Liver (tissue), 9 donors: ENCODE data around the gene AP5B1. TPM values are rescaled to one million over a fixed set of nuclear protein-coding genes. Genes with fewer than 3 reads are reported as not detected.

Experiments used
- DNase-seq: peaks from one replicate; pipeline ENCODE4 v3.0.0-alpha.2; 2017; ENCODE audit warnings: low spot score
- H3K27ac ChIP-seq, 2 donors: one replicate each; pipeline ENCODE4 v1.7.0; 2013; ENCODE audit warnings: inconsistent platforms in 2 of 2, low read length in 2 of 2, control low read depth in 1 of 2, low read depth in 1 of 2, mild to moderate bottlenecking in 1 of 2
- H3K27me3 ChIP-seq, 4 donors: one replicate each; pipeline versions ENCODE4 v1.6.1 to v1.7.0; 2013; ENCODE audit warnings: low read length in 3 of 4, inconsistent platforms in 1 of 4, mild to moderate bottlenecking in 1 of 4, moderate library complexity in 1 of 4; ENCODE audit not compliant: control insufficient read depth in 4 of 4, insufficient read depth in 4 of 4
- H3K36me3 ChIP-seq, 4 donors: one replicate each; pipeline versions ENCODE4 v1.6.1 to v1.7.0; 2013; ENCODE audit warnings: low read length in 3 of 4, mild to moderate bottlenecking in 3 of 4, low read depth in 1 of 4, moderate library complexity in 1 of 4; ENCODE audit not compliant: control insufficient read depth in 4 of 4, insufficient read depth in 3 of 4
- H3K4me1 ChIP-seq, 4 donors: one replicate each; pipeline versions ENCODE4 v1.6.1 to v1.7.0; 2013; ENCODE audit warnings: low read length in 3 of 4, mild to moderate bottlenecking in 3 of 4, moderate library complexity in 1 of 4; ENCODE audit not compliant: control insufficient read depth in 4 of 4, insufficient read depth in 4 of 4
- H3K4me3 ChIP-seq, 3 donors: one replicate each; pipeline versions ENCODE4 v1.6.1 to v1.7.0; 2013; ENCODE audit warnings: low read length in 3 of 3, control low read depth in 1 of 3, low read depth in 1 of 3, mild to moderate bottlenecking in 1 of 3
- H3K9ac ChIP-seq, 2 donors: one replicate each; pipeline ENCODE4 v1.7.0; 2013; ENCODE audit warnings: low read length in 2 of 2, mild to moderate bottlenecking in 2 of 2, moderate library complexity in 2 of 2, control low read depth in 1 of 2, low read depth in 1 of 2
- H3K9me3 ChIP-seq, 4 donors: one replicate each; pipeline versions ENCODE4 v1.6.1 to v1.7.0; 2013; ENCODE audit warnings: low read length in 3 of 4; ENCODE audit not compliant: control insufficient read depth in 4 of 4
- CTCF ChIP-seq: fragments of 150-350 bp; IDR thresholded peaks from 2 replicates; pipeline ENCODE4 v1.5.1; 2017; ENCODE audit warnings: improper control_type of control experiment, low read depth, low read length; ENCODE audit not compliant: missing input control
- EGR1 ChIP-seq, 2 donors: IDR thresholded peaks; 2 replicates each; pipeline ENCODE4 v1.6.1; 2016 to 2018; ENCODE audit warnings: antibody characterized with exemption in 2 of 2, low read depth in 2 of 2
- FOXA1 ChIP-seq: IDR thresholded peaks from 2 replicates; pipeline ENCODE4 v1.6.1; 2016; ENCODE audit warnings: antibody characterized with exemption
- FOXA2 ChIP-seq: IDR thresholded peaks from 2 replicates; pipeline ENCODE4 v1.6.1; 2016; ENCODE audit warnings: antibody characterized with exemption
- GABPA ChIP-seq, 2 donors: IDR thresholded peaks in 1 of 2; conservative IDR thresholded peaks in 1 of 2; 2 replicates each; pipeline ENCODE4 v1.6.1; 2016; ENCODE audit warnings: antibody characterized with exemption in 2 of 2, mild to moderate bottlenecking in 1 of 2, moderate library complexity in 1 of 2
- HNF4A ChIP-seq, 2 donors: conservative IDR thresholded peaks; 2 replicates each; pipeline ENCODE4 v1.6.1; 2016; ENCODE audit warnings: antibody characterized with exemption in 2 of 2, mild to moderate bottlenecking in 2 of 2
- HNF4G ChIP-seq: IDR thresholded peaks from 2 replicates; pipeline ENCODE4 v1.6.1; 2016; ENCODE audit warnings: antibody characterized with exemption
- JUND ChIP-seq, 2 donors: IDR thresholded peaks; 2 replicates each; pipeline ENCODE4 v1.6.1; 2016; ENCODE audit warnings: antibody characterized with exemption in 2 of 2
- RAD21 ChIP-seq, 2 donors: IDR thresholded peaks; 2 replicates each; pipeline ENCODE4 v1.6.1; 2016; ENCODE audit warnings: antibody characterized with exemption in 2 of 2, mild to moderate bottlenecking in 2 of 2
- REST ChIP-seq: IDR thresholded peaks from 2 replicates; pipeline ENCODE4 v1.6.1; 2016; ENCODE audit warnings: antibody characterized with exemption, mild to moderate bottlenecking
- RXRA ChIP-seq, 2 donors: IDR thresholded peaks; 2 replicates each; pipeline ENCODE4 v1.6.1; 2017 to 2018; ENCODE audit warnings: antibody characterized with exemption in 2 of 2, mild to moderate bottlenecking in 1 of 2
- SP1 ChIP-seq: IDR thresholded peaks from 2 replicates; pipeline ENCODE4 v1.6.1; 2018; ENCODE audit warnings: antibody characterized with exemption, mild to moderate bottlenecking
- TAF1 ChIP-seq: conservative IDR thresholded peaks from 2 replicates; pipeline ENCODE4 v1.6.1; 2016; ENCODE audit warnings: antibody characterized with exemption, mild to moderate bottlenecking
- WGBS: extraction: QIAGEN DNeasy Blood & Tissue Kit; methylation state at CpG from one replicate; pipeline ENCODE4 v1.1.7; 2013; 5-methylcytosine and 5-hydroxymethylcytosine counted together
- polyA plus RNA-seq, 2 donors: library from polyadenylated mRNA; stranded (reverse) in 1 of 2; unstranded in 1 of 2; fragments of 200-250 nt in 1 of 2; fragments of >200 nt in 1 of 2; fragmentation: Nextera tagmentation in 1 of 2; extraction: Ambion mirVana in 1 of 2; gene quantifications; one replicate each; pipeline versions ENCODE4 v1.2.1 to v1.2.3, GENCODE V29; 2013 to 2015
- total RNA-seq, 2 donors: library from RNA; depleted of rRNA; stranded (reverse); fragments of >200 nt; gene quantifications; one replicate each; pipeline ENCODE4 v1.2.3, GENCODE V29; 2014
- TF ChIP-seq, protein P1 (sequence below): IDR thresholded peaks from 2 replicates; pipeline ENCODE4 v1.6.1; 2016; ENCODE audit warnings: antibody characterized with exemption
- donor health status: healthy.
- donor health status: healthy.
- donor health status: healthy.
- donor health status: healthy.
- donor health status: healthy.

Gene AP5B1
- total and polyA plus RNA-seq, 4 donors, result 2.0 to 10.8 (median 5.0) TPM

- peak in 1 of 2 donors; percentile 30 for TF ChIP-seq HNF4A (conservative IDR thresholded peaks at IDR 0.05)
- no peak for TF ChIP-seq RXRA (IDR thresholded peaks at IDR 0.05)
- Histone ChIP-seq H3K9me3 (no peaks in the 10 kb centered on the region), H3K36me3 (no peaks in the 10 kb centered on the region), H3K27ac (no peak overlapping the region), H3K4me3 (peak overlapping the region in 1 of 3 donors; percentile 33), H3K9ac (no peak overlapping the region), H3K4me1 (peaks cover 8 to 23% (median 15%) of the 10 kb centered on the region in 4 donors), H3K27me3 (peaks cover 0 to 9% (median 2%) of the 10 kb centered on the region in 4 donors)
- no peak for DNase-seq
- WGBS, result 5% methylated on average over 64 of the region's 64 CpGs
Measured at GRCh38 chr11:65787649-65788622, 7.2 kb upstream of the AP5B1 start.

DNA sequence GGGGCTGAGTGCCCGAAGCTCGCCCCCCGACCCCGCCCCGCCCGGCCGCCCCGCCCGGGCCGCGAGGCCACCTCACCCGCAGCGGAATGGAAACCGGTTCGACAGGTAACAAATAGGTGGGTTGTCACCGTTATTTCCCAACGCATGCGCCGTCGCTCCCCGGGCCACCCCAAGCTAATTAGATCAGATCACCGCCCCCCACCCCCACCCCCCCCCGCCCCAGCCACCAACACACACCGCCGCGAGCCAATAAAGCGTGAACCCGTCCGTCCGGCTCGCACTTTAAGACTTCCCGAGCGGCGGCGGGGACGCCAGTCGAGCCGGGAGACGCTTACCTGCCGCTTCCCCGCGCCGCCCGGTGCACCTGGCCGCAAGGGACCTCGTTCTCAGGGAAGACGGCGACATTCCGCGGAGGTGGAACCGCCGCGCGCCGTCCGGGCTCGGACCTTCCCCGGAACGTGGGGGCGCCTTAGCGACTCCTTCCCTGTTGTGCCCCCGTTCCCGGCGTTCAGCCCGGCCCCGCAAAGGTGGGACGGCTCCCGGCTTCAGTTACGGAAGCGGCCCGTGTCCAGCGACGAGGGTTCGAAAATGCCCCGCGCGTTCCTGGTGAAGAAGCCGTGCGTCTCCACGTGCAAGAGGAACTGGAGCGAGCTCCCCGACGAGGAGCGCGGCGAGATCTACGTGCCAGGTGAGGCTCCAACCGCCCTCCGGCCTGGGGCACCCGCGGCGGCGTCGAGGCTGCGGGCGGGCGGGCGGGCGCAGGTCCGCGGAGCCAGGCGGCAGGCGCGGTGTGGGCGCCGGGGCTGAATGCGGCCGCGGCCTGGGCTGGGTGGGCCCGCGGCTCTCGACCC, 6.2 kb upstream of the AP5B1 start, which contains the start of gene OVOL1:
TSS of gene OVOL1 (plus strand) at position 278 of the 851 bp plus-strand sequence. CDS start at position 589, 311 bp downstream.
- Histone ChIP-seq H3K9ac (no peak within 1 kb of the TSS), H3K27ac (no peak within 1 kb of the TSS), H3K27me3 (peaks cover 0 to 9% (median 2%) of the 10 kb centered on the region in 4 donors), H3K4me3 (peak within 1 kb of the TSS in 1 of 3 donors; percentile 33), H3K9me3 (no peaks in the 10 kb centered on the region), H3K4me1 (peaks cover 8 to 23% (median 15%) of the 10 kb centered on the region in 4 donors), H3K36me3 (no peaks in the 10 kb centered on the region)
- TF ChIP-seq REST, result no peak
- TF ChIP-seq RXRA (IDR thresholded peaks at IDR 0.05), result no peak
- no peak for TF ChIP-seq TAF1
- no peak for DNase-seq
- 5% methylated on average over 112 of the region's 112 CpGs for WGBS

DNA sequence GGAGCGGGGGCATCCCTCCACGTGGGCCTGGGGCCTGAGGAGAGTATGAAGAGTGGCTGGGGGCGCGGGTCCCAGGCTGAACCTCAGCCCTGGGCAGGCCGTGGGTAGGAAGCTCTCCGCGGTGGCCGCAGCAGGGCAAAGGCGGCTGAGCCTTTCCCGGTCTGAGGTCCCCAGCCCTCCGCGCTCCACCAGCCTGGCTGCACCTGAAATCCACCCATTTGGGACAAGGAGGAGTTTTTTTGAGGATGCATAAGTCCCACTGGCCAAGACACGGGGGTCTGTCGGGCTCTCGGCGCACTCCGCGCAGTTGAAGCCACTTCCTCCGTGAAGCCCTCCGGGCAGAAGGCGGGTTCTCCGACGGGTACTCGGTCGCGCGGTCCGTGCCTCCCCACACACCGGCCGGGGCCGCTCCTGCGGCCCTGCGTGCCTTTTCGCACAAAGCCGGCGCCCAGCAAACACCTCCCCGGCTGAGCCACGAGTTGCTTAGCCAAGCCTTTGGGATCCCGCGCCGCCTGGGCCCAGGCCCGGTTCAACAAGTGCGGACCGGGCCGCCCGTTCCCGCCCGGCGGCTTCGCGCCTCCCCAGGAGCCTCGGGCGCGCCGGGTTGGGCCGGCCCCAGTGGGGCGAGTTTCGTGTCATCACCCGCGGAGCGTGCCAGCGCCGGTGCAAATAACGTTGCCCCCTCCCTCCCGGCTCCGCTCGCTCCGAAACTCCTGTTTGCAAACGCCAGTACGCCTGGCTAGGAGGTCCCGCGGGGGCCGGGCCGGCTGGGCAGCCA, 5.4 kb upstream of the AP5B1 start:
- Histone ChIP-seq H3K27ac (no peak overlapping the region), H3K9me3 (no peaks in the 10 kb centered on the region), H3K4me1 (peaks cover 8 to 28% (median 19%) of the 10 kb centered on the region in 4 donors), H3K27me3 (peaks cover 0 to 9% (median 2%) of the 10 kb centered on the region in 4 donors), H3K36me3 (no peaks in the 10 kb centered on the region), H3K4me3 (peak overlapping the region in 1 of 3 donors; percentile 33), H3K9ac (no peak overlapping the region)
- DNase-seq, result no peak
- WGBS, result 16% methylated on average over 74 of the region's 74 CpGs
- TF ChIP-seq HNF4G (no peak), FOXA1 (no peak), EGR1 (IDR thresholded peaks at IDR 0.05; ENCODE audit: low read depth in 2 of 2) (no peak), GABPA (IDR thresholded peaks at IDR 0.05 in 1 of 2, conservative IDR thresholded peaks at IDR 0.05 in 1 of 2) (no peak), RAD21 (IDR thresholded peaks at IDR 0.05) (no peak), HNF4A (conservative IDR thresholded peaks at IDR 0.05) (no peak), JUND (IDR thresholded peaks at IDR 0.05) (no peak), FOXA2 (no peak), CTCF (no peak), SP1 (no peak), TAF1 (no peak)
- TF ChIP-seq, protein P1, sequence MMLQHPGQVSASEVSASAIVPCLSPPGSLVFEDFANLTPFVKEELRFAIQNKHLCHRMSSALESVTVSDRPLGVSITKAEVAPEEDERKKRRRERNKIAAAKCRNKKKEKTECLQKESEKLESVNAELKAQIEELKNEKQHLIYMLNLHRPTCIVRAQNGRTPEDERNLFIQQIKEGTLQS, result no peak
